HepG2 (cell line): Measurements from ENCODE around the gene SNAI1. TPM values are rescaled to one million over a fixed set of nuclear protein-coding genes. Genes with fewer than 3 reads are reported as not detected.
A peak's percentile ranks its signal among the peaks of the same experiment; 100 is the strongest.

Experiments used
- EP300 ChIP-seq, 3 experiments: sonication (generic) in 1 of 3; formaldehyde crosslinking in 1 of 3; IDR thresholded peaks; 2 replicates each; pipeline versions ENCODE4 v1.5.1 to v1.6.1; 2011 to 2020; ENCODE audit warnings: low read depth in 2 of 3, low read length in 2 of 3, borderline replicate concordance in 1 of 3, improper control_type of control experiment in 1 of 3, mild to moderate bottlenecking in 1 of 3, missing genetic modification reagents in 1 of 3, moderate library complexity in 1 of 3
- FUBP1 ChIP-seq: sonication (generic); formaldehyde crosslinking; IDR thresholded peaks from 2 replicates; pipeline ENCODE4 v1.5.1; 2020; ENCODE audit warnings: missing genetic modification reagents, mild to moderate bottlenecking, borderline replicate concordance
- HNRNPLL ChIP-seq: fragments of 200-400 bp; formaldehyde crosslinking; IDR thresholded peaks from 2 replicates; pipeline ENCODE4 v1.6.1; 2017; ENCODE audit warnings: mild to moderate bottlenecking, low read depth, low read length; ENCODE audit not compliant: poor library complexity, severe bottlenecking
- NBN ChIP-seq: fragments of 450-650 bp; conservative IDR thresholded peaks from 2 replicates; pipeline ENCODE4 v1.6.1; 2017
- PPARG ChIP-seq: conservative IDR thresholded peaks from 2 replicates; pipeline ENCODE4 v1.6.1; 2016; ENCODE audit warnings: missing biosample characterization, missing genetic modification reagents
- SNRNP70 ChIP-seq: fragments of 200-400 bp; formaldehyde crosslinking; IDR thresholded peaks from 2 replicates; pipeline ENCODE4 v1.6.1; 2017; ENCODE audit warnings: mild to moderate bottlenecking, low read depth, low read length, moderate library complexity
- ZBTB14 ChIP-seq: sonication (generic); formaldehyde crosslinking; IDR thresholded peaks from 2 replicates; pipeline ENCODE4 v1.4.0; 2020; ENCODE audit warnings: missing genetic modification reagents
- ZMYM4 ChIP-seq: sonication (generic); formaldehyde crosslinking; IDR thresholded peaks from 2 replicates; pipeline ENCODE4 v1.8.1; 2023; ENCODE audit warnings: mild to moderate bottlenecking, missing genetic modification reagents
- ZNF121 ChIP-seq: sonication (generic); formaldehyde crosslinking; IDR thresholded peaks from 2 replicates; pipeline ENCODE4 v1.5.0; 2020; ENCODE audit warnings: mild to moderate bottlenecking, missing genetic modification reagents
- ZNF124 ChIP-seq: sonication (generic); formaldehyde crosslinking; IDR thresholded peaks from 2 replicates; pipeline ENCODE4 v1.4.0; 2020; ENCODE audit warnings: missing genetic modification reagents
- ZNF362 ChIP-seq: sonication (generic); formaldehyde crosslinking; IDR thresholded peaks from 2 replicates; pipeline ENCODE4 v1.4.0; 2020; ENCODE audit warnings: missing genetic modification reagents, mild to moderate bottlenecking, borderline replicate concordance
- ZNF687 ChIP-seq: sonication (generic); formaldehyde crosslinking; IDR thresholded peaks from 2 replicates; pipeline ENCODE4 v1.5.1; 2020; ENCODE audit warnings: mild to moderate bottlenecking, missing genetic modification reagents, moderate library complexity
- ZNF891 ChIP-seq: sonication (generic); formaldehyde crosslinking; IDR thresholded peaks from 2 replicates; pipeline ENCODE4 v1.5.0; 2020; ENCODE audit warnings: mild to moderate bottlenecking, missing genetic modification reagents
- polyA plus RNA-seq, 8 experiments: library from polyadenylated mRNA; depleted of rRNA in 3 of 8; stranded (reverse) in 7 of 8; unstranded in 1 of 8; fragments of >200 nt; fragmentation: Illumina TruSeq in 4 of 8; extraction: Trizol in 4 of 8; gene quantifications; 2 replicates each; pipeline versions ENCODE4 v1.2.1 to v1.2.3, GENCODE V29; 2011 to 2016; ENCODE audit warnings: low read depth in 4 of 8, missing spikeins in 1 of 8, mixed read lengths in 1 of 8; ENCODE audit not compliant: insufficient read depth in 1 of 8
- total RNA-seq, 5 experiments: library from RNA; depleted of rRNA; stranded (reverse); fragments of >200 nt; fragmentation: Illumina TruSeq; extraction: Trizol; gene quantifications; 2 replicates each; pipeline ENCODE4 v1.2.3, GENCODE V29; 2016; ENCODE audit warnings: low read depth in 1 of 5
- TF ChIP-seq, protein P1 (sequence below): sonication (generic); formaldehyde crosslinking; IDR thresholded peaks from 2 replicates; pipeline ENCODE4 v1.4.0; 2020; ENCODE audit warnings: missing genetic modification reagents

SNAI1 gene
- total and polyA plus RNA-seq, 2 of the 13 experiments (the other 11 are each of a cell fraction or from before 2014, with no cell fraction given) = 1.3 to 1.4 TPM

GRCh38 chr20:50029697-50030461 lies 47.1 kb downstream of the SNAI1 start (continued):
- TF ChIP-seq, protein P1, sequence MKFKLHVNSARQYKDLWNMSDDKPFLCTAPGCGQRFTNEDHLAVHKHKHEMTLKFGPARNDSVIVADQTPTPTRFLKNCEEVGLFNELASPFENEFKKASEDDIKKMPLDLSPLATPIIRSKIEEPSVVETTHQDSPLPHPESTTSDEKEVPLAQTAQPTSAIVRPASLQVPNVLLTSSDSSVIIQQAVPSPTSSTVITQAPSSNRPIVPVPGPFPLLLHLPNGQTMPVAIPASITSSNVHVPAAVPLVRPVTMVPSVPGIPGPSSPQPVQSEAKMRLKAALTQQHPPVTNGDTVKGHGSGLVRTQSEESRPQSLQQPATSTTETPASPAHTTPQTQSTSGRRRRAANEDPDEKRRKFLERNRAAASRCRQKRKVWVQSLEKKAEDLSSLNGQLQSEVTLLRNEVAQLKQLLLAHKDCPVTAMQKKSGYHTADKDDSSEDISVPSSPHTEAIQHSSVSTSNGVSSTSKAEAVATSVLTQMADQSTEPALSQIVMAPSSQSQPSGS (CRISPR knock-in tag) = 0 out of 2 replicates have a peak, but pooled peaks have one; percentile 56
- TF ChIP-seq ZNF362 (CRISPR knock-in tag) = peak; percentile 72
- TF ChIP-seq ZMYM4 (CRISPR knock-in tag) = 0 out of 2 replicates have a peak, but pooled peaks have one; percentile 20
- TF ChIP-seq NBN = no peak
- TF ChIP-seq ZNF121 (CRISPR knock-in tag) = 0 out of 2 replicates have a peak, but pooled peaks have one; percentile 18
- TF ChIP-seq EP300 (IDR thresholded peaks at IDR 0.05; ENCODE audit: low read depth in 2 of 2, low read length in 2 of 2) = no peak
- peak; percentile 44 for TF ChIP-seq EP300 (CRISPR knock-in tag; IDR thresholded peaks at IDR 0.05; ENCODE audit: borderline replicate concordance)
- TF ChIP-seq ZNF891 (CRISPR knock-in tag) = peak; percentile 68; the same call in 1 of the 2 replicates
- TF ChIP-seq ZNF687 (CRISPR knock-in tag) = peak; percentile 84
- no peak for TF ChIP-seq ZBTB14 (CRISPR knock-in tag)
- peak; percentile 14 for TF ChIP-seq HNRNPLL
- TF ChIP-seq SNRNP70 = no peak
- peak; percentile 86; the same call in 1 of the 2 replicates for TF ChIP-seq ZNF124 (CRISPR knock-in tag)
- peak; percentile 20; the same call in 1 of the 2 replicates for TF ChIP-seq PPARG (CRISPR knock-in tag)
- TF ChIP-seq FUBP1 (CRISPR knock-in tag) = no peak
